Peyer's patch (tissue), 4 donors: ENCODE results near the gene CAPNS2.

ENCODE experiments used
- POLR2A ChIP-seq, 2 donors: fragments of 450-650 bp; IDR thresholded peaks; one replicate each; pipeline ENCODE4 v1.5.1; 2017; ENCODE audit warnings: antibody characterized with exemption in 2 of 2, mild to moderate bottlenecking in 2 of 2, moderate library complexity in 2 of 2
- TF ChIP-seq, protein P1 (sequence below), 6 experiments: fragments of 450-650 bp in 4 of 6; fragments of 200-600 bp in 2 of 6; sonication (generic) in 1 of 6; IDR thresholded peaks; one replicate each; pipeline ENCODE4 v1.5.1; 2017 to 2019; ENCODE audit warnings: antibody characterized with exemption in 6 of 6, mild to moderate bottlenecking in 3 of 6, moderate library complexity in 1 of 6

DNA sequence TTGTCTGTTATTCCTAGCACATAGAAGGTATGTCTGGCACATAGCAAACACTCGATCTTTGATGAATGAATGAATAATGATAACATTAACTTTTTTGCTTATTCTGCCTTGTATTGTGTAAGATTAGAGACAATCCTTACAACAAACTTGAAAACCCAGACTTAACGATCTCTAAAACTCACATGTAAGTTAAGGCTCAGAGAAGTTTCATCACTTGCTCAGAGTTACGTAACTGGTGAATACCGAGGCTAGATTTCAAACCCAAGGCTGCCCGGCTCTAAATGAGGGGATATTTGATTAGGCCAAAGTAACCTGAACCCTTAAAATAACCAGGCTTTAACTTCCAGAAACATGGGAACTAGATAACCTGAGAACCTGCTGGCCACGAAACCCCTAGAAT is 22.3 kb downstream of the CAPNS2 start:
- TF ChIP-seq, protein P1, sequence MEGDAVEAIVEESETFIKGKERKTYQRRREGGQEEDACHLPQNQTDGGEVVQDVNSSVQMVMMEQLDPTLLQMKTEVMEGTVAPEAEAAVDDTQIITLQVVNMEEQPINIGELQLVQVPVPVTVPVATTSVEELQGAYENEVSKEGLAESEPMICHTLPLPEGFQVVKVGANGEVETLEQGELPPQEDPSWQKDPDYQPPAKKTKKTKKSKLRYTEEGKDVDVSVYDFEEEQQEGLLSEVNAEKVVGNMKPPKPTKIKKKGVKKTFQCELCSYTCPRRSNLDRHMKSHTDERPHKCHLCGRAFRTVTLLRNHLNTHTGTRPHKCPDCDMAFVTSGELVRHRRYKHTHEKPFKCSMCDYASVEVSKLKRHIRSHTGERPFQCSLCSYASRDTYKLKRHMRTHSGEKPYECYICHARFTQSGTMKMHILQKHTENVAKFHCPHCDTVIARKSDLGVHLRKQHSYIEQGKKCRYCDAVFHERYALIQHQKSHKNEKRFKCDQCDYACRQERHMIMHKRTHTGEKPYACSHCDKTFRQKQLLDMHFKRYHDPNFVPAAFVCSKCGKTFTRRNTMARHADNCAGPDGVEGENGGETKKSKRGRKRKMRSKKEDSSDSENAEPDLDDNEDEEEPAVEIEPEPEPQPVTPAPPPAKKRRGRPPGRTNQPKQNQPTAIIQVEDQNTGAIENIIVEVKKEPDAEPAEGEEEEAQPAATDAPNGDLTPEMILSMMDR (IDR thresholded peaks at IDR 0.05), result no peak
- TF ChIP-seq POLR2A (IDR thresholded peaks at IDR 0.05), result no peak
